GM12864 (cell line): Measurements from ENCODE around the gene PEMT.

Experiments
- DNase-seq: peaks from one replicate; pipeline ENCODE4 v3.0.0-alpha.2; 2011; ENCODE audit warnings: low read depth
- H3K4me3 ChIP-seq: 2 replicates; pipeline ENCODE4 v1.5.1; 2011; ENCODE audit warnings: mild to moderate bottlenecking, low read depth, low read length, control low read depth
- TF ChIP-seq, protein P1 (sequence below): IDR thresholded peaks from 2 replicates; pipeline ENCODE4 v1.5.1; 2011; ENCODE audit warnings: low read depth, mild to moderate bottlenecking, moderate library complexity, low read length, control low read depth, inconsistent platforms; ENCODE audit errors: missing control alignments

PEMT gene

DNA sequence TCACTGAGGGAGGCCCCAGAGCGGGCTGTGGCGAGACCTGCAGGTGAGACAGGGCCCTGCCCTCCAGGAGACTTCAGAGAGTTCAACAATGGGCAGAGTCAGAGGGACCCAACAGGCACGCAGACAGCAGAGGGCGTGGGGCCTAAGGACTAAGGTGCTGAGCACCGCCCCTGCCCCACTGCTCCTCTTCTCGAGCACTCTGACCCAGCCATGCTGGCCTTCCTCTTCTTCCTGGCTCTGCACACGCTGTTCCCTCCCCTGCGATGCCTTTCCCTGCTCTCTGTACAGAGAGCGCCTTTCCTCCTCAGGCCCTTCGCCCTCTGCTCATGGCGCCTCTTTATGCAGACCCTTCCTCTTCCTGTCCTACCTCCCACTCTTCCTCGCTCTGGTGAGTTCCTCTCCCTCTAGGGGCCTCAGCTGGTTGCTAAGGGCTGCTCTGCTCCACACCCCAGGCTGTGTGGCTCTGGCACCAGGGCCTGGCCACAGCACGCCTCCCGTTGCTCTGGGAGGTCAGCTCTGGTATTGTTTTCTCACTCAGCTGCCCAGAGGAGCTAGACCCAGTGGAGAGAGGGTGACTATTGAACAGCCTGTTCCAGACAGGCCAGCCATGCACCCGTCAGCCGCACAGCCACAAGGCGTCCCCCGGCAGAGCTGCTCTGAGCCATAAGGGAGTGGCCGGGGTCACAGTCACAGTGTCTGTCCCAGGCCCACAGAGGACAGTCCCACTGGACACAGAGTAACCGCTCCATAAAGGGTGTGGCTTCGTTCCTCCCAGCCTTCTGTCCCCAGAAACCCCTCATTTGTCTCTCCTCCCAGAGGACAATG, 81.7 kb downstream of the PEMT start:
- TF ChIP-seq, protein P1, sequence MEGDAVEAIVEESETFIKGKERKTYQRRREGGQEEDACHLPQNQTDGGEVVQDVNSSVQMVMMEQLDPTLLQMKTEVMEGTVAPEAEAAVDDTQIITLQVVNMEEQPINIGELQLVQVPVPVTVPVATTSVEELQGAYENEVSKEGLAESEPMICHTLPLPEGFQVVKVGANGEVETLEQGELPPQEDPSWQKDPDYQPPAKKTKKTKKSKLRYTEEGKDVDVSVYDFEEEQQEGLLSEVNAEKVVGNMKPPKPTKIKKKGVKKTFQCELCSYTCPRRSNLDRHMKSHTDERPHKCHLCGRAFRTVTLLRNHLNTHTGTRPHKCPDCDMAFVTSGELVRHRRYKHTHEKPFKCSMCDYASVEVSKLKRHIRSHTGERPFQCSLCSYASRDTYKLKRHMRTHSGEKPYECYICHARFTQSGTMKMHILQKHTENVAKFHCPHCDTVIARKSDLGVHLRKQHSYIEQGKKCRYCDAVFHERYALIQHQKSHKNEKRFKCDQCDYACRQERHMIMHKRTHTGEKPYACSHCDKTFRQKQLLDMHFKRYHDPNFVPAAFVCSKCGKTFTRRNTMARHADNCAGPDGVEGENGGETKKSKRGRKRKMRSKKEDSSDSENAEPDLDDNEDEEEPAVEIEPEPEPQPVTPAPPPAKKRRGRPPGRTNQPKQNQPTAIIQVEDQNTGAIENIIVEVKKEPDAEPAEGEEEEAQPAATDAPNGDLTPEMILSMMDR, result no peak
- DNase-seq, result no peak
- H3K4me3 ChIP-seq, result no peak overlapping the region

DNA sequence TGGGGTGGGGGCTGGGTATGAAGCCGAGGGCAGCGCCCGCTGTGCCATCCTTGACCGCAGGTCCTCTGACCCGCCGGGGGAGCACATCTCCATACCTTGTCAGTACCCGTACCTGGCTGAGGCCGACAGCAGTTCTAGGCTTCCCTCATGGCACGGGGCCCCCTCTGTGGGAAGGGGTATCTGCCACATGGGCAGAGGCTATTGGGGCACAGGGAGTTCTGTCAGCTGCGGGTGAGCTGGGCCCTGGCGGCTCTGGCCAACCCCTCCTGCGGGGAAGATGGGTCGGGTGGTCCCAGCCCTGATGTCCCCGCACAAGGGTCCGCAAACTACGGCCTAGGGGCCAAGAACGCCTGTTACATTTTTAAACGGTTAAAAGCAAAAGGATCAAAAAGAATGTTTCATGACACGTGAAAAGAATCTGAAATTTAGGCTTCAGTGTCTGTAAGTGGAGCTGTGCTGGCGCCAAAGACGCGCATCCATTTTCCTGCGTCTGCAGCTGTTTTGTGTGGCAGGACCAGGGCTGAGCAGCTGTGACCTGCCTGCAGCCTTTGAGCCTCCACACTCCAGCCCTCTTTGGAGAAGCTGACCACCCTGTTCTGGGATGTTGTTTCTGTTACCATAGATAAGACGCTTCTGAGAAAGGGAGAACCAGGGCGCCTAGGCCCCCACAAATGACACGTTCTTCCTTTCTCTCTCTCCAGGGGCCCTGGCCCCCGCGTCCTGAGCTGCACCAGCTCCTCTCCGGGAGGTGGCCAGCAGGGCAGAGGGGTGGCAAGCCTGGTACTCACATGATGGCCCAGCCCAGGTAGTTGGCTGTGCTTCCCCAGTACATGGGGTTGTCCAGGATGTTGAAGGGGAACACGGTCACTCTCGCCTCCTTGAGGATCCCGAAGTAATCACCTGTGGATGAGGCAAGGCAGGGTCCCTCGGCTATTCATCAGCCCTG, 82.6 kb downstream of the PEMT start:
- DNase-seq, result no peak
- no peak overlapping the region for H3K4me3 ChIP-seq
- TF ChIP-seq, protein P1, result no peak

- no peak for DNase-seq
Observed at GRCh38 chr17:17508019-17508535, 83.4 kb downstream of the PEMT start.

DNA sequence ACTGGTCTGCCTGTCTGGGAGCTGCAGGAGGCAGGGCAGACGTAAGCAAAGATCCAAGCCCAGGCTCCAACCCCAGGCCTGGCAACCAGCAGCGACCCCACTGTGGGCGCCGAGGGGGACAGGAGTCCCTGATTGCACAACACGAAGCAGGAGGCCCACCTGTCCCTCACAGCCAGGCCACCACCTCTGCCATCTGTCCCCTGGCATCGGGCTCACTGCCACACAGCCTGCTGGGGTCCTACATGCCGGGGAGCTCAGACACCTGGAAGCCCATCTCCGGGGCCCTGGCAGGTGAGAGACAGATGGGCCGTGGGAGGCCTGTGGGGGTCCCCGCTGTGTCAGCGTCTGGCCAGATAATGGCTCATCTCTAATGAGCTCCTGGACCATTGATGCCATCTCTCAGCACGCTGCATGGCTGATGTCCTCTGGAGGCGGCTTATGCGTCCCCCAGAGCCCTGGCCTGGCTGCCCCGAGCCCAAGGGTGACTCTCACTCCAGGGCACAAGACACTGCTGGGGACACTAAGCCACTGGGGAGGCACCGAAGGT, 84.0 kb downstream of the PEMT start:
- TF ChIP-seq, protein P1, result no peak
- DNase-seq, result no peak
- no peak overlapping the region for H3K4me3 ChIP-seq

More at GRCh38 chr17:17508019-17508535, 83.4 kb downstream of the PEMT start:
- TF ChIP-seq, protein P1, result no peak
- H3K4me3 ChIP-seq, result no peak overlapping the region

- TF ChIP-seq, protein P1, result no peak
- no peak overlapping the region for H3K4me3 ChIP-seq
- no peak for DNase-seq
Observed at GRCh38 chr17:17506893-17507464, 84.5 kb downstream of the PEMT start.

GRCh38 chr17:17506181-17506741, 85.2 kb downstream of the PEMT start:
- DNase-seq, result no peak
- TF ChIP-seq, protein P1, result no peak
- no peak overlapping the region for H3K4me3 ChIP-seq
